Activated CD8-positive, alpha-beta memory T cell treated with anti-CD3 and anti-CD28 coated beads, Interleukin-2, amount 50 U/mL, for 1 hour (primary cell): ENCODE data around the gene RORC.
"Not testable (repeated sequence)": the region's sequence is repeated elsewhere in the genome, so short reads cannot be mapped to it uniquely, and the experiment has no call there.

ENCODE experiments used
- DNase-seq: peaks from one replicate; pipeline ENCODE4 v3.0.0-alpha.2; 2020; ENCODE audit errors: extremely low read depth

RORC gene

DNA sequence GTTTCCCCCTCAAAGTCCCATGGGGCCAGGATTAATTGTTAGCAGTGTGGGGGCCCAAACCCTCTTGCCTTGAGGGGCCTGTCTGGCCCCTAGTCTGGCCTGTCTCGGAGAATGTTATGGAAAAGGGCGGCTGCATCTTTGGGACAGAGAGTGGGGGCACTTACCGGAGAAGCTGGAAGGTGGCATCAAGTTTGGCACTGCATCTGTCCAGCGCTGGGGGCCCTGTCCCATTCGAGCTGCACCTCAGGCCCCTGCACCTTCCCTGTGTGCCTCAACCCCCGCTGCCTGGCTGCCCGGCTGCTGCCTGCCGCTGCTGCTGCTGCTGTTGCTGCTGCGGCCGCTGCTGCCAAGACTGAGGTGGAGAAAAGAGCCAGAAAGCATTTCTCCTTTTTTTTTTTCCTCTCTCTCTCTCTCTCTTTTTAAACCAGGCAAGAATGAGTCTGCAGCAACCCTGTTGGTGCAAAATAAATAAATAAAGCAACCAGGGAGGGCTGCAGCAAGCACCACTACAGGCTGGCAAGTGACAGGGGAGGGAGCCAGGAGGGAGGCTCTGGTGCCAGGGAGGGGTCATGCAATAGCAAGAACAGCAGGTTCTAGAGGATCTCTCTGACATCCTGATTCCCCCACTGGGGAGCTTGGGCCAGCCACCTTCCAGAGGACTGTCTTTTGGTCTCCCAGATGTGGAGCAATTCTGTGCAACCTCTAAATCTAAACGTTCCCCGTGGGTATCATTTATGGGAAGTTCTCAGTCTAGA lies 26.4 kb downstream of the RORC start, which contains the start of gene LINGO4:
Gene LINGO4 (minus strand): TSS at position 354 of the 755 bp plus-strand sequence. CDS start 2,715 bp downstream, outside the sequence.
- no peak for DNase-seq

DNA sequence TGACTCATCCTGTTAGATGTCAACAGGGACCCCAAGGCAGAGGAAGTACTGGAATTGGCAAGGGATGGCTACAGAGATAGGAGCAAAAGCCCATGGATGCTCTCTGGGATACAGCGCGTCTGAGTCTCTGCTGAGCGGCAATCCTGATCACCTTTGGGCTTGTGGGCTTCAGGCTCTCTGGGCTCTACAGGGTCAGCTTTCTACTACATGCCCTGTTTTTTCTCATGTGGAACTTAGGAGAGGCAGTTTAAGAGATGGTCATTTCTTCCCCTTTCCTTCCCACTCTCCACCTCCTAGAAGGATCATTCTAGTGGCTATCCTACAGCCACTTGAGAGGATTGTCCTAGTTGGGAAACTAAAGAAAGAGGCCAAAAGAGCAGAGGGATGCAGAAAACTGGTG lies 27.7 kb downstream of the RORC start:
- no peak for DNase-seq

DNA sequence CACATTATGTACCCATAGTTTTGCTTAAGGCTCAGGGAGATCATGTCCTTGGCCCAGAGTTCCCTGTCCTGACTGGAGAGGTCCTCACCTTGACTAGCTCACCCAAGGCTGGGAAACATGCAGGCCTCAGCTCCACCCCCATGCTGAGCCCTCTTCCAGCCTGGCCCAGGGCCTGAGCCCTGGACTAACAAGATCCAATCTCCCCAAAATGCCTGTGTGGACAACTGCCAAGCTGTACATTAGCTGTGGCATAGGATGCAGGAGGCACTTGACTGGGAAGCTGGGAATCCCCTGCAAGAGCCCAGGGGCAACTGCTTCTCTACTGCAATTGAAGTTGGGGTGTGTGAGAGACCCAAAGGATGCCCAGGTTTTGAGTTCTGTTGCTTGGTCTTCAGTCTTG lies 28.4 kb downstream of the RORC start:
- DNase-seq: no peak

DNA sequence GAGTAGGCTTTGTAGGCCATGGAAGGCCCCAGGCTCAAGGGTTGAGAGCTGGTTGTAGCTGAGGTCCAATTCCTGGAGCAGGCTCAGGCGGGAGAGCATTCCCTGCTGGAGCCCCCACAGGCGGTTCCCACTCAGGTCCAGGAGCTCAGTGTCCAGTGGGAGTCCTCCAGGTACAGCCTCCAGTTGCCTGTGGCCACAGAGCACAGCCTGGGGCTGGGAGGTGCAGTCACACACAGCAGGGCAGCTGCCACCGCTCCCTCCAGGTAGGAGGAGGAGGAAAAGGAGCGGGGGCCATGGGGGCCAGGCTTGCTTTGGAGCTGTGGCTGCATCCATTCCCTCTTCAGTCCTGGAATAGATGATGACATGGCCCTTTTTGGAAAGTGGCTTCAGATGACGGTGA lies 29.2 kb downstream of the RORC start:
- no peak for DNase-seq

GRCh38 chr1:151801846-151802245 lies 29.8 kb downstream of the RORC start:
- no peak for DNase-seq

DNA sequence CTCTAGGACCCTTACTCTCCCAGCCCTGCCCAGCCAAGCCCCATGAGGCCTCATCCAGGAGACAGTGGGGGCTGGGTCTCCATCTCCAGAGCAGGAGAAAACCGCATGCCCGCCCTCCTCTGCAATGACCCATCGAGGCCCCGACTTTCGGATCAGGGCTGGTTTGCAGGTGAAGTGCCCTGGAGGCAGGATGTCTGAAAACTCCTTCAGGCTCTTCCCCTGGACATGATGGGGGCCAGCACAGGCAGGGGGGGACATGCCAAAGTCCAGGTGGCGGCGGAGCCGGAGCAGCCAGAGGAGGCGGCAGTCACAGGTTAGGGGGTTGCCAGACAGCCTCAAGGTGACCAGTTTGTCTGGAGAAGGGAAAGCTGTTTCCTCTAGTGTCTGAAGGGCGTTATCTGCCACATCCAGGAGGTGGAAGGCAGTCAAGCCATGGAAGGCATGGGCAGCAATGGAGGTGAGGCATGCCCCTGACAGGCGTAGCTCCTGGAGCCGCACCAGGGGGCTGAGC lies 30.2 kb downstream of the RORC start:
- DNase-seq: no peak

DNA sequence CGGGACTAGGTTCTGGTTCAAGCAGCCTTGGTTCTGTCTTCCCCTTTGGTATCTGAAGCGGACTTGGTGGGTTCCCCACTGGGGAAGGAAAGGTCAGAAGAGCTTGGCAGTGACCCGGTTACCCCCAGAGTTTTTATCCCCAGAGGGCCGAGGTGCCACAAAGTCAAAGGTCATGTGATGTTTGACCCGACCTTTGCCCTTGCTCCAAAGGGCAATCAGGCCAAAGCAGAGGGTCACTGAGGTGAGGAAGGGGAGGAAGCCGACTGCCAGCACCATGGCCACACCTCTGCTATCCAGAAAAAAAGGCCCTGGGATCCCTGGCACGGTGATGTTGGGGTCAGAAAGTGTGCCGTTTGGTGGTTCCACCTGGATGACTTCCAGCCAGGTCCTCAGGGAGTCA lies 30.8 kb downstream of the RORC start:
- no peak for DNase-seq

DNA sequence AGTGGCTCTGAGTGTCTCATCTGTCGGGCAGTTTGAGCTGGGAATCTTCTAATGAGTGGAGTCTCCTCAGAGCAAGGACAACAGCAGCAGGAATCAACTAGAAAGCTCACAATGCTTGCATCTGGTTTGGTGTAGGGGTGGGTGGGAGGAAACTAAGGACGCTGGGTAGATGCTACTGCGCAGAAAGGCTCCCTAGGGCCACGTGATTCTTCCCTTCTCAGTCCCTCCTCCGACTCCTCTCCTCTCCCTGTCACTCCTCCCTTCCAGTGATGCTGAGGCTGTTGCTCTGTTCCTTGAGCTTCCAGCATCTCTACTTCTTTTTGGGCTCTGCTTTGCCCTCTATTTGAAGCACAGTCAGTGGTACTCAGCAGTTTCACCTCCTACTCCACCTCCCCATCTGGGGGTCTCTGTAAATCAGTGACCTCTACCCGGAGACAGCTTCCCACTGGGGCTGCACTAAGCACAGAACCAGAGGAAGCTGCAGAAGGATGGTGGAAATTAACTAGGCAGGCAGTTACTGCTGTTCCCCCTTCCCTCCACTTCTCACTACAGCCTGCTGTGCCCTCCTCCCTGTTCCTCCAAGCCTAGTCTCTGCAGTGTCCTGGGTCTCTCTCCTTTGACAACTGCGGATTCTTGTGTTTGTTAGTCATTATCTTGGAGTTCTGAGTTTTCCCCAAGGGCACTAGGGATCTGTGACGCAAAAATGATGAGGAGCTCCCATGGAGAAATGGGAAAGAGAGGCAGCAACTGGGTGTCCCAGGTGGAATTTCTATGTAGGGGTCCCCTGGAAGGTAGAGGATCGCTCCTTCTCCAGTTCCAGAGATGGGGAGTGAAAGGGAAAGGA lies 32.2 kb downstream of the RORC start:
- DNase-seq: no peak

GRCh38 chr1:151798571-151798970 lies 33.0 kb downstream of the RORC start:
- no peak for DNase-seq

DNA sequence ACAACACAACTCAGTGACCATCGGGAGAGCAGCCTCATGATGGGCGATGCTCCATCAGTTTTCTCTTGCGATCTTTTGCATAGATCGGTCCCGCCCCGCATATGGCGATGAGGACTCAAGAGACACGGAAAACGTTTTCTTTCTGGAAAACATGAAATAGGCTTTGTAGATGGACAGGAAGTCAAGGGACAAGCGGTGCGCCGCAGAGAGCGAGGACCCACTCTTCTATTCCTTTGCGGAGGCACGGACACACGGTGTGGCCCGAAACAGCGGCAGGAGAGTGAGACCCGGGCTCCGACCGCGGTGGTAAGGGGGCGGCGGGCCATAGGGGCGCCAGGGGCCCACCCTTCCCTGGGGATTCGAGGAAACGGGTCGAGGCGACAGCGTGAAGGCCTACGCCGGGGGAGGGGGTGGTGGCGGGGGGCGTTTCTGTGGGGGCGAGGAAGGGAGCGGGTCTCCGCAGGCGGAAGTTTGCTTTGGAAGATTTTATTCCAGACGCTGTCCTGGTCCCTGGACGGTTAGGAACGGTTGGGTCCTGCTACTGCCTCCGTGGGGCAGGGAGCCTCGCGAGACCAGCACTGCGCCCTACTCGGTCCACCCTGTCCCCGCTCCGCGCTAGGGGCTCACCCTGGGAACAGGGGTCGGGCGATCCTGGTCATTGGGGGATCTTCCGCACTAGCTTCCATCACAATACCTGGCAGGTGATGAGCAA lies 40.5 kb downstream of the RORC start:
- no peak for DNase-seq

DNA sequence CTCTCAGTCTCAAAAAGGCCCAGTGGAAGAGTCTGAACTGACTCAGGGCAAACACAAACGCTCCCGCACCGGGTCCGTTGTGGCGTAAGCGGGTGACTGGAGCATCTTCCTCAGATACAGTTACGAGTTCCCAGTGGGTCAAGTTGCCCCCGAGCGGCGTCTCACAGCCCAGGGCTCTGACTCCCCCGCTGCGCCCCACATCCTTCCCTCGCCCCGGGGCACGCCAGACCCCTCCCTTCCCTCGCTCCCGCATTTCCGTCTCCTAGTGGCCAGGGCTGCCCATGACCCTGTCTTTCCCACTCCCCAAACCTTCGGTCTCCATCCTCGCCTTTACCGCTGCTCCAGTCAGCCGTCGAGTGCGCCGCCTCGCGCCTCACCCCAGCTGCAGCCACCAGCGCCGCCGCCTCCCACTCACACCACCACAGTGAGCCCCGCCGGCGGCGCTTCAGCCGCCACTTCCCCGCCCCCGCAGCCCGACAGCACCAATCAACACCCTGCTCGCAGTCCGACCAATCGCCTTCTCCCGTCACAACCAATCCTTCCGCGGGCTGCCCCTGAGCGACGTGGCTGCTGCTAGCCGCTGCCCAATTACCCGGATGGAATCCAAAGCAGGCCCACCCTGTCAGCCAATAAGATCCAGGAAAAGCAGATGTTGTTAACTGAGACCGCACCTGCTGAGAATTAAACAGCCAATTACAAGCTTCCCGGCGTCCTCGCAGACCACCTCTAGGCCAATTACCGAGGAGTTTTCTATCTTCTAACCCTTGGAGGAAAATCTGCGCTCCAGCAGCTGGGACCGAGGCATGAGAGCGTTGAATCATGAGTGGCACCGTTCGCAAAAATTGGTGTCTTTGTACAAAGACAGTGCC lies 41.3 kb downstream of the RORC start, which contains the start of gene TDRKH:
Gene TDRKH (minus strand): TSS at position 430 of the 869 bp plus-strand sequence. CDS start 7,478 bp downstream, outside the sequence.
- peak; percentile 97 for DNase-seq

DNA sequence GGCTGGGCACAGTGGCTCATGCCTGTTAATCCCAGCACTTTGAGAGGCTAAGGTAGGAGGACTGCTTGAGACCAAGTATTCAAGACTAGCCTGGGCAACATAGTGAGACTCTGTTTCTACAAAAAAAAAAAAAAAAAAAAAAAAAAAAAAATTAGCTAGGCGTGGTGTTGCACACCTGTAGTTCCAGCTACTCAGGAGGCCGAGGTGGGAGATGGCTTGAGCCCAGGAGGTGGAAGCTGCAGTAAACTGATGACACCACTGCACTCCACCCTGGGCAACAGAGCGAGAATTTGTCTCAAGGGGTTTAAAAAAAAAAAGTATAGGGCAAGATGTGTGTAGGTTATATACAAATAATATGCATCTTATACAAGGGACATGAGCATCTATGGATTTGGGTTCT lies 43.9 kb downstream of the RORC start:
- no peak for DNase-seq

GRCh38 chr1:151783796-151784195 lies 47.8 kb downstream of the RORC start:
- no peak for DNase-seq

DNA sequence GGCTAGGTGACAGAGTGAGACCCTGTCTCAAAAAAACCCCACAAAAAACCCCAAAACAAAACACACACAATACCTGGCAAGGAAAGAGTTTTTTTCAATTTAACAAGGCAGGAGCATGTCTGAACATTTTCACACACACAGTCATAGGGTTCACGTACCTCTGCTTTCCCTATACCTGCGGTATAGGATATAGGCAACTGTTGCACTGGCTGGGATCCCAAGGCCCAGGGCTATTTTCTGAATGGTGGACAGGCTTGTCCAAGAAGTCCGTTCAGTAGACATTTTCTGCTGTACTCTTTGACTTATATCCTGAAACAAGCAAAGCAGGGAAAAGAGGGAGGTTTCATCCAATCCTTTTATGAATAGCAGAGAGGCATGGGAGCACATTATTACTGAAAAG lies 48.9 kb downstream of the RORC start:
- no peak for DNase-seq

- not testable (repeated sequence) for DNase-seq
Measured at GRCh38 chr1:151782026-151782425, 49.6 kb downstream of the RORC start.

GRCh38 chr1:151780736-151781135 lies 50.9 kb downstream of the RORC start:
- not testable (repeated sequence) for DNase-seq

GRCh38 chr1:151779852-151780251 lies 51.8 kb downstream of the RORC start:
- no peak for DNase-seq

GRCh38 chr1:151777317-151777716 lies 54.3 kb downstream of the RORC start:
- DNase-seq: no peak

- DNase-seq: no peak
Measured at GRCh38 chr1:151776665-151777062, 54.9 kb downstream of the RORC start.

DNA sequence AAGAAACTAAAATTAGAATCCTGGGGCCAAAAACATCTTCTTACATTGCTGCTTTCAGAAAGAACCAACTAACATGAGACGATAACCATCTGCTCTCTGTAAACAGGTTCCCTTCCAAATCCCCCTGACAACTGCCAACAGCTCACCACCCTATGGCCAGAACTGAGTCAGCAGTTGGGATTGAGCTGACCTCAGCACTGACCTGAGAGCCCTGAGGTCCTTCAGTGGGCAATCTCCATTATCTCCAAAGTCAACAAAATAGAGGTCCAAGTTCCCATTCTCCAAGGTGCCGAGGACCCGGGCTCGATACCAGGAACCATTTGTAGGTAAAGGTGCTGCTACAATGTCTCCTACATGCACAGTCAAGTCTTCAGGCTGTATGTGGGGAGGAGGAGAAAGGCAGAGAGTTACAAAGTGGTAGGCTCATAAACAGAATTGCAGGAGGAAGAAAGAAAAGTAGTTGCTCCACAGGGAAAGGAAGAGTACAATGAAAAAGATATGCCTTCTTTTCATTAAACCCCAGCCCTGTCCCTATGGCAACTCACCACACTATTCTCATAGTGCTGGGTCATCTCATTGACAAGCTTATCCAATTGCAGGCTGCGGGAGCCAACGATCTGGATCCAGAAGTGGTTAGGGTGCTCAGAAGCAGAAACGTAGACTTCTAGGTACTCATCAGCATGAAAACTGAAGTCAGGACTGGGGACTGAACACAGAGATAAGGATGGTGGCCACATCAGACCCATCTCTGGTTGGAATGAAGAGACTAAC lies 55.5 kb downstream of the RORC start:
- no peak for DNase-seq
